ENCODE measurements around the gene LIMA1. TPM values are rescaled to one million over a fixed set of nuclear protein-coding genes. Genes with fewer than 3 reads are reported as not detected.
"Not testable (repeated sequence)": the region's sequence is repeated elsewhere in the genome, so short reads cannot be mapped to it uniquely, and the experiment has no call there.

The LIMA1 gene
- total RNA-seq, 2 donors from 2014 or later = 61.8 to 65.7 TPM

- H3K4me3 Mint-ChIP-seq = no peak overlapping the region
- H3K36me3 Mint-ChIP-seq (ENCODE audit: low read depth) = no peaks in the 10 kb centered on the region
- no peaks in the 10 kb centered on the region for H3K9me3 Mint-ChIP-seq
- no peaks in the 10 kb centered on the region for H3K4me1 Mint-ChIP-seq
- H3K27me3 Mint-ChIP-seq = no peaks in the 10 kb centered on the region
- no peak overlapping the region for H3K27ac Mint-ChIP-seq
- ATAC-seq (replicated peaks) = no peak
These were observed 26.6 kb upstream of the LIMA1 start for GRCh38 chr12:50309950-50310349.

DNA sequence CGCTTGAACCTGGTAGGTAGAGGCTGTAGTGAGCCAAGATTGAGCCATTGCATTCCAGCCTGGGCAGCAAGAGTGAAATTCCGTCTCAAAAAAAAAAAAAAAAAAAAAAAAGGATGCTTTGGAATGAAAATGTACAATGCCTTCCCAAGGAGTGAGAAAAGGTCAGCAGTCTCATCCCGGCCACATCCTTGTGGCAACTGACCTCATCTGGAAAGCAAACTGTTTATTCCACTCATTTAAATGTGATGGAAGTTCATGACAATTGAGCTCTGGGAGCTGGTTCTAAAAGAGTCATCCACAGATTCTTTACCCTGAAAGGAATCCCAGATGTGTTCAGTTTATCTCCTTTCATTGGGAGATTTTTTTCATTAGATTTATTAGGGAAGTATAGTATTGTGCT lies 19.4 kb upstream of the LIMA1 start:
- Mint-ChIP-seq H3K27me3 (no peaks in the 10 kb centered on the region), H3K36me3 (ENCODE audit: low read depth) (no peaks in the 10 kb centered on the region), H3K4me1 (no peaks in the 10 kb centered on the region), H3K9me3 (no peaks in the 10 kb centered on the region), H3K4me3 (no peak overlapping the region), H3K27ac (no peak overlapping the region)
- no peak for ATAC-seq (replicated peaks)

DNA sequence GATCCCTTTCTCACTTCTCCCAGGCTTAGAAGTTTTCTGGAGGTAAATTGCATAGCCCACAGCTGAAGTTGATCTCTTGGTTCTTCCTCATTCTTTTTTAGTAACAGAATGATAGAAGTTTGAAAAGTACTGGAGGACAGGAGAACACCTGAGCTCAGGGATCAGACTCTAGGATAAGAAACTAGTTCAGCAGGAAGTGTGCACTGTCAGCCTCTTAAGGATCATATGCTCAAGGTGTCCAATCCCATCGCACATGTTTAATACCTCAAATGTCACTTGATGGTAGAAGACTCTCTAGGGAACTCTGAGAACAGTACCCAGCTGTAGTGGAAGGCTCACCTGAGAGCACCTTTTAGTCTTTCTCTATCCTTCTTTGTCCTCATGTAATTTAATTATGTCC lies 14.7 kb upstream of the LIMA1 start:
- no peaks in the 10 kb centered on the region for H3K36me3 Mint-ChIP-seq (ENCODE audit: low read depth)
- H3K27ac Mint-ChIP-seq = no peak overlapping the region
- ATAC-seq (replicated peaks) = no peak
- no peak overlapping the region for H3K4me3 Mint-ChIP-seq
- H3K27me3 Mint-ChIP-seq = no peaks in the 10 kb centered on the region
- no peaks in the 10 kb centered on the region for H3K4me1 Mint-ChIP-seq
- H3K9me3 Mint-ChIP-seq = no peaks in the 10 kb centered on the region

DNA sequence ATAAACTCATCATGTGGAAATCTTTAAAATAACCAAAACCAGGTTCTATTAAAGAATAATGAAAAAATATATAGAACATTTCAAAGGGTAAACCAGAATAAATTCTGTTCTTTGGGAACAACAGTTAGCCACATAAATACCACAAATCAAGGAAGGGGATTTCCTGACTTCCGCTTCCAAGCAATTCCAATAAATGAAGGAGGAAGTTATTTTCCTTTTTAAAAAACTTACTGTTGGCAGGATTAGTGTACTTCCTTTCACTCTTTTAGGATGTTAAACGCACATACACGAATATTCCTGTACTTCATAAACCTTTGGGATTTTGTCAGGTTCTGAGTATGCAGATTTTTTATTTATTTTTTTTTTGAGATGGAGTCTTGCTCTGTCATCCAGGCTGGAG lies 13.7 kb upstream of the LIMA1 start:
- H3K27me3 Mint-ChIP-seq = no peaks in the 10 kb centered on the region
- ATAC-seq (replicated peaks) = no peak
- no peaks in the 10 kb centered on the region for H3K36me3 Mint-ChIP-seq (ENCODE audit: low read depth)
- H3K27ac Mint-ChIP-seq = no peak overlapping the region
- no peaks in the 10 kb centered on the region for H3K9me3 Mint-ChIP-seq
- H3K4me1 Mint-ChIP-seq = no peaks in the 10 kb centered on the region
- no peak overlapping the region for H3K4me3 Mint-ChIP-seq

DNA sequence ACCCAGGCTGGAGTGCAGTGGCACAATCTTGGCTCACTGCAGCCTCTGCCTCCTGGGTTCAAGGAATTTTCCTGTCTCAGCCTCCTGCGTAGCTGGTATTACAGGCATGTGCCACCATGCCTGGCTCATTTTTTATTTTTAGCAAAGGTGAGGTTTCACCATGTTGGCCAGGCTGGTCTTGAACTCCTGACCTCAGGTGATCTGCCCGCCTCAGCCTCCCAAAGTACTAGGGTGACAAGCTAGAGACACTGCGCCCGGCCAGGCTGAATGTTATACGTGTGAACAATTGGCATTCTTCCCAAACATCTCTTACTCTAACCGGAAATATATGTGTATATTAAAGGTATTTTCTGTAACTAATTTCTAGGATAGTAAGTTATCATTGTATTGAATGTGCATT lies 13.2 kb upstream of the LIMA1 start:
- Mint-ChIP-seq H3K9me3 (no peaks in the 10 kb centered on the region), H3K27me3 (no peaks in the 10 kb centered on the region), H3K27ac (no peak overlapping the region), H3K4me3 (no peak overlapping the region), H3K4me1 (no peaks in the 10 kb centered on the region), H3K36me3 (ENCODE audit: low read depth) (no peaks in the 10 kb centered on the region)
- ATAC-seq (replicated peaks) = no peak

DNA sequence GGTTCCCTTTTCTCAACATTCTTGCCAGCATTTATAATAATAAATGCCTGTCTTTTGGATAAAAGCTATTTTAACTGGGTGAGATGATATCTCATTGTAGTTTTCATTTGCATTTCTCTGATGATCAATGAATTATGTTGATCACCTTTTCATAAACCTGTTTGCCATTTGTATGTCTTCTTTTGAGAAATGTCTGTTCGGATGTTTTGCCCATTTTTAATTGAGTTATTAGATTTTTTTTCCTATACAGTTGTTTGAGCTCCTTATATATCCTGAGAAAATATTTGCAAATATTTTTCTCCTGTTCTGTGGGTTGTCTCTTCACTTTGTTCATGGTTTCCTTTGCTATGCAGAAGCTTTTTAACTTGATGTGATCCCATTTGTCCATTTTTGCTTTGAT lies 8.1 kb upstream of the LIMA1 start:
- no peaks in the 10 kb centered on the region for H3K9me3 Mint-ChIP-seq
- no peaks in the 10 kb centered on the region for H3K27me3 Mint-ChIP-seq
- no peaks in the 10 kb centered on the region for H3K36me3 Mint-ChIP-seq (ENCODE audit: low read depth)
- H3K4me3 Mint-ChIP-seq = no peak overlapping the region
- H3K4me1 Mint-ChIP-seq = peaks cover 4% of the 10 kb centered on the region
- no peak overlapping the region for H3K27ac Mint-ChIP-seq
- no peak for ATAC-seq (replicated peaks)

GRCh38 chr12:50290692-50291091 lies 7.4 kb upstream of the LIMA1 start:
- peak; percentile 59 for ATAC-seq (replicated peaks)
- H3K27me3 Mint-ChIP-seq; H3K36me3 Mint-ChIP-seq (ENCODE audit: low read depth); H3K9me3 Mint-ChIP-seq; H3K27ac Mint-ChIP-seq; H3K4me3 Mint-ChIP-seq; H3K4me1 Mint-ChIP-seq: not testable (repeated sequence)

- no peak for ATAC-seq (replicated peaks)
- Mint-ChIP-seq H3K36me3 (ENCODE audit: low read depth) (no peaks in the 10 kb centered on the region), H3K4me3 (no peak overlapping the region), H3K27ac (no peak overlapping the region), H3K9me3 (no peaks in the 10 kb centered on the region), H3K27me3 (no peaks in the 10 kb centered on the region), H3K4me1 (peaks cover 15% of the 10 kb centered on the region)
These were observed 4.0 kb upstream of the LIMA1 start for GRCh38 chr12:50287271-50287670.

- Mint-ChIP-seq H3K27me3 (no peaks in the 10 kb centered on the region), H3K4me1 (peaks cover 11% of the 10 kb centered on the region), H3K9me3 (no peaks in the 10 kb centered on the region), H3K36me3 (ENCODE audit: low read depth) (no peaks in the 10 kb centered on the region), H3K4me3 (no peak overlapping the region), H3K27ac (no peak overlapping the region)
- no peak for ATAC-seq (replicated peaks)
These were observed 1.9 kb upstream of the LIMA1 start for GRCh38 chr12:50285253-50285652.

DNA sequence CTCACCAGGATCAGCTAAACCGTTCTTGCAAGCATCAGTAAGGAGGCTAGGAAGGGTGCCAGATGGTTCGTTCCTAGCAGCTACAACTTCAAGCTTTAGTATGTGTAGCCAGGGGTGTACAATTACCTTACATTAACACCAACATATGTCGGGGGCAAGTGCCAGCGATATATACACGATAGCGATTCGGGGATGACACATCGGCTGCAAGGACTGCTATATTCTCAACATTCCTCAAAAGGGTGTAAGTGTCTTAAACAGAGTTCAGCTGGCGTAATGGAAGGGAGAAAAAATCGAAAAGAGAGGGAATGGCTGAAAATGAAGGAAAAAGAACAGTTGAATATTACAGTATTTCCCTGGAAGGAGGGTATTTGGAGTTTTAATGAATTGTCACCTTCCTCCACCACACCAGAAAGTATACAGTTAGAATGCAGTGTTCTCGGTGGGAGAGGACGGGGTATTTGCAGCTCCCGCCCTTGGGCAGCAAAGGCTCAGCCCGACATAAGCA lies 545 bp downstream of the LIMA1 start:
- Mint-ChIP-seq H3K9me3 (no peaks in the 10 kb centered on the region), H3K4me3 (peak overlapping the region; percentile 91), H3K27ac (peak overlapping the region; percentile 82), H3K27me3 (no peaks in the 10 kb centered on the region), H3K4me1 (peaks cover 11% of the 10 kb centered on the region), H3K36me3 (ENCODE audit: low read depth) (no peaks in the 10 kb centered on the region)
- ATAC-seq (replicated peaks) = no peak

DNA sequence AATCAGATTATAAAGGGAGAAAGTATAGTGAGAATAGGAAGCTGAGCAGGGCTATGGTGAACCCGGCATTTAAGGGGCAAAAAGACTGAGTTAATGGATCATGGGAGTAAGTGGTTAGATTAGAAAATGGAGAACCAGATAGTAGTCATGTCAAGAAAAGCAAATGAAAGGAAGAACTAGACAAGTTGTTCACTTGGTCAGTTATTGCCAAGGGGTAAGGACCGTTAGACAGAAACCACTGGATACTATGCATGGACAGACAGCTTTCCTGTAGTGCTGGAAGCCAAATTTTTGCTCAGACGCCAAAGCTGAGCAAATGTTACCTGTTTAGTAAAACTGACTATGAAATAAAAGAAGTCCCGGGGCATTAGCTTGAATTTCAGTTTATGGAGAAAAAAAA lies 3.8 kb downstream of the LIMA1 start:
- Mint-ChIP-seq H3K36me3 (ENCODE audit: low read depth) (no peaks in the 10 kb centered on the region), H3K4me3 (no peak overlapping the region), H3K27ac (no peak overlapping the region), H3K9me3 (no peaks in the 10 kb centered on the region), H3K27me3 (no peaks in the 10 kb centered on the region), H3K4me1 (peaks cover 11% of the 10 kb centered on the region)
- ATAC-seq (replicated peaks) = no peak

GRCh38 chr12:50276912-50277671 lies 6.2 kb downstream of the LIMA1 start:
- Mint-ChIP-seq H3K27me3 (no peaks in the 10 kb centered on the region), H3K4me3 (no peak overlapping the region), H3K27ac (no peak overlapping the region), H3K9me3 (no peaks in the 10 kb centered on the region), H3K4me1 (no peaks in the 10 kb centered on the region), H3K36me3 (ENCODE audit: low read depth) (no peaks in the 10 kb centered on the region)
- ATAC-seq (replicated peaks) = no peak

- Mint-ChIP-seq H3K27me3 (no peaks in the 10 kb centered on the region), H3K27ac (no peak overlapping the region), H3K4me1 (no peaks in the 10 kb centered on the region), H3K36me3 (ENCODE audit: low read depth) (no peaks in the 10 kb centered on the region), H3K4me3 (no peak overlapping the region), H3K9me3 (no peaks in the 10 kb centered on the region)
- no peak for ATAC-seq (replicated peaks)
These were observed 7.3 kb downstream of the LIMA1 start for GRCh38 chr12:50276068-50276467.

- Mint-ChIP-seq H3K27me3 (no peaks in the 10 kb centered on the region), H3K9me3 (no peaks in the 10 kb centered on the region), H3K4me1 (no peaks in the 10 kb centered on the region), H3K27ac (no peak overlapping the region), H3K36me3 (ENCODE audit: low read depth) (no peaks in the 10 kb centered on the region), H3K4me3 (no peak overlapping the region)
- no peak for ATAC-seq (replicated peaks)
These were observed 7.8 kb downstream of the LIMA1 start for GRCh38 chr12:50275556-50275955.

GRCh38 chr12:50275127-50275526 lies 8.2 kb downstream of the LIMA1 start:
- H3K27me3 Mint-ChIP-seq; ATAC-seq (replicated peaks); H3K36me3 Mint-ChIP-seq (ENCODE audit: low read depth); H3K9me3 Mint-ChIP-seq; H3K4me3 Mint-ChIP-seq; H3K27ac Mint-ChIP-seq; H3K4me1 Mint-ChIP-seq: not testable (repeated sequence)

Measured in activated T-helper 17 cell treated with anti-CD3 and anti-CD28 coated beads, Interleukin-2, amount 50 U/mL, for 72 hours (primary cell).